Neural cell (in vitro differentiated cells): Measurements from ENCODE around the gene SP7.

Experiments used
- EZH2 ChIP-seq: fragments of 200-600, 300-800 bp; shearing (Covaris generic), sonication (generic); IDR thresholded peaks from 2 replicates; pipeline ENCODE4 v1.6.1; 2014; ENCODE audit warnings: antibody characterized with exemption, low read length, borderline replicate concordance, mild to moderate bottlenecking; ENCODE audit not compliant: insufficient read depth, poor library complexity, severe bottlenecking
- MXI1 ChIP-seq: fragments of 450-650 bp; conservative IDR thresholded peaks from 2 replicates; pipeline ENCODE4 v1.6.1; 2014; ENCODE audit warnings: antibody characterized with exemption, mild to moderate bottlenecking; ENCODE audit not compliant: poor library complexity, severe bottlenecking
- POLR2AphosphoS5 ChIP-seq: IDR thresholded peaks from 2 replicates; pipeline ENCODE4 v1.6.1; 2012
- RAD21 ChIP-seq: fragments of 450-650 bp; conservative IDR thresholded peaks from 2 replicates; pipeline ENCODE4 v1.6.1; 2014; ENCODE audit warnings: antibody characterized with exemption, mild to moderate bottlenecking, moderate library complexity
- TF ChIP-seq, protein P1 (sequence below): fragments of 450-650 bp; IDR thresholded peaks from 2 replicates; pipeline ENCODE4 v1.5.1; 2014; ENCODE audit warnings: antibody characterized with exemption, mild to moderate bottlenecking, moderate library complexity; ENCODE audit not compliant: poor library complexity, severe bottlenecking

DNA sequence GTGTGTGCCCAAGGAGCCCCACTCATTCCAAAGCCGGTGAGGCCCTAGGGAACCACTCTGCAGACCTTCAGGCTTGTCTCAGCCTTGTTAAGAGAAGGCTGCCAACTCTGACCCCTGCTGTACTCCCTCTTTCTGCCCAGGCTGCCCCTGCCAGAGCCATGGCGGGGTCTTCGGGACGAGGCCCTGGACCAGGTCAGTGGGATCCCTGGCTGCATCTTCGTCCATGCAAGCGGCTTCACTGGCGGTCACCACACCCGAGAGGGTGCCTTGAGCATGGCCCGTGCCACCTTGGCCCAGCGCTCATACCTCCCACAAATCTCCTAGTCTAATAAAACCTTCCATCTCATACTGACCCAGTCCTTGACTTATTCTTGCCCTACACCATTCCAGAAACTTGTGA is 29.3 kb downstream of the SP7 start:
- TF ChIP-seq, protein P1, sequence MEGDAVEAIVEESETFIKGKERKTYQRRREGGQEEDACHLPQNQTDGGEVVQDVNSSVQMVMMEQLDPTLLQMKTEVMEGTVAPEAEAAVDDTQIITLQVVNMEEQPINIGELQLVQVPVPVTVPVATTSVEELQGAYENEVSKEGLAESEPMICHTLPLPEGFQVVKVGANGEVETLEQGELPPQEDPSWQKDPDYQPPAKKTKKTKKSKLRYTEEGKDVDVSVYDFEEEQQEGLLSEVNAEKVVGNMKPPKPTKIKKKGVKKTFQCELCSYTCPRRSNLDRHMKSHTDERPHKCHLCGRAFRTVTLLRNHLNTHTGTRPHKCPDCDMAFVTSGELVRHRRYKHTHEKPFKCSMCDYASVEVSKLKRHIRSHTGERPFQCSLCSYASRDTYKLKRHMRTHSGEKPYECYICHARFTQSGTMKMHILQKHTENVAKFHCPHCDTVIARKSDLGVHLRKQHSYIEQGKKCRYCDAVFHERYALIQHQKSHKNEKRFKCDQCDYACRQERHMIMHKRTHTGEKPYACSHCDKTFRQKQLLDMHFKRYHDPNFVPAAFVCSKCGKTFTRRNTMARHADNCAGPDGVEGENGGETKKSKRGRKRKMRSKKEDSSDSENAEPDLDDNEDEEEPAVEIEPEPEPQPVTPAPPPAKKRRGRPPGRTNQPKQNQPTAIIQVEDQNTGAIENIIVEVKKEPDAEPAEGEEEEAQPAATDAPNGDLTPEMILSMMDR = no peak
- TF ChIP-seq POLR2AphosphoS5 (no peak), EZH2 (no peak), MXI1 (no peak), RAD21 (no peak)
